Measurements from ENCODE around the gene TTC12.

TTC12 gene

GRCh38 chr11:113396690-113397089 lies 82.3 kb downstream of the TTC12 start:
- TF ChIP-seq, protein P1, sequence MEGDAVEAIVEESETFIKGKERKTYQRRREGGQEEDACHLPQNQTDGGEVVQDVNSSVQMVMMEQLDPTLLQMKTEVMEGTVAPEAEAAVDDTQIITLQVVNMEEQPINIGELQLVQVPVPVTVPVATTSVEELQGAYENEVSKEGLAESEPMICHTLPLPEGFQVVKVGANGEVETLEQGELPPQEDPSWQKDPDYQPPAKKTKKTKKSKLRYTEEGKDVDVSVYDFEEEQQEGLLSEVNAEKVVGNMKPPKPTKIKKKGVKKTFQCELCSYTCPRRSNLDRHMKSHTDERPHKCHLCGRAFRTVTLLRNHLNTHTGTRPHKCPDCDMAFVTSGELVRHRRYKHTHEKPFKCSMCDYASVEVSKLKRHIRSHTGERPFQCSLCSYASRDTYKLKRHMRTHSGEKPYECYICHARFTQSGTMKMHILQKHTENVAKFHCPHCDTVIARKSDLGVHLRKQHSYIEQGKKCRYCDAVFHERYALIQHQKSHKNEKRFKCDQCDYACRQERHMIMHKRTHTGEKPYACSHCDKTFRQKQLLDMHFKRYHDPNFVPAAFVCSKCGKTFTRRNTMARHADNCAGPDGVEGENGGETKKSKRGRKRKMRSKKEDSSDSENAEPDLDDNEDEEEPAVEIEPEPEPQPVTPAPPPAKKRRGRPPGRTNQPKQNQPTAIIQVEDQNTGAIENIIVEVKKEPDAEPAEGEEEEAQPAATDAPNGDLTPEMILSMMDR (IDR thresholded peaks at IDR 0.05; ENCODE audit: low read length, missing control alignments), result no peak
- DNase-seq (ENCODE audit: low read depth), result no peak
- H3K4me3 ChIP-seq (replicated peaks; ENCODE audit: low read depth, low read length), result no peak overlapping the region

DNA sequence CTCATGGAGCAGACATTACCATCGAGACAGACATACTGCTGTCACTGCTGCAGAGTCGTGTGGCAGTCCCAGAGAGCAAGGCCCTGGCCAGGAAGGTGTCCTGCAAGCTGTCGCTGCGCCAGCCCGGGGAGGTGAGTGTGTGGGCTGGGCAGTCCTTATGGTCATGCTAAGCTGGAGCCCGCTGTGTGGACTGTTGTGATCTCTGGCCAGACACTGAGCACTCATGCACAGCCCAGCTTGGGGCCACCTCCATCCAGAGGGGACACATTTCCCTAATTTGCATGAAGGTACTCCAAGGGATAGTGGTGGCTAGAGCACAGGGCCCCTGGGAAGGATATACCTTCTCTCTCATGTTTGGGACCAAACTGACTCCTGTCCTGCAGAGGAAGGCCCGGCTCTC lies 82.8 kb downstream of the TTC12 start:
- no peak for DNase-seq (ENCODE audit: low read depth)
- no peak overlapping the region for H3K4me3 ChIP-seq (replicated peaks; ENCODE audit: low read depth, low read length)
- TF ChIP-seq, protein P1 (IDR thresholded peaks at IDR 0.05; ENCODE audit: low read length, missing control alignments), result no peak

DNA sequence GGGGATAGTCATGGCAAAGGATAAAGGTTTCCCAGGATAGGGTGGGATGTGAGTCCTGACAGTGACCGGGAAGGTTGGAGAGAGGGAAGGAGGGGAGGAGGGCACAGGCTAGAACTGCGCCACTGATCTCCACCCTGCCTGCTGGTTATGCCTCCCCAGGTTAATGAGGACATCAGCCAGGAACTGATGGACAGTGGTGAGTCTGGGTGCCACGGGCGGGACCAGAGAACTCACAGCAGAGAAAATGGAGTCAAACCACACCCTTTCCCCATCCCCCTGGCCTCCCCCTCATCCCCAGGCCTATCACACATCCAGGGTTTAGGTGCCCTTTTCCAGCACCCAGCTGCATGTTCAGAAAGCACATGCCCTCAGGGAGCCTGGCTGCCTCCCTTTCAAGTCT lies 83.4 kb downstream of the TTC12 start:
- DNase-seq (ENCODE audit: low read depth), result no peak
- H3K4me3 ChIP-seq (replicated peaks; ENCODE audit: low read depth, low read length), result no peak overlapping the region
- TF ChIP-seq, protein P1 (IDR thresholded peaks at IDR 0.05; ENCODE audit: low read length, missing control alignments), result no peak

DNA sequence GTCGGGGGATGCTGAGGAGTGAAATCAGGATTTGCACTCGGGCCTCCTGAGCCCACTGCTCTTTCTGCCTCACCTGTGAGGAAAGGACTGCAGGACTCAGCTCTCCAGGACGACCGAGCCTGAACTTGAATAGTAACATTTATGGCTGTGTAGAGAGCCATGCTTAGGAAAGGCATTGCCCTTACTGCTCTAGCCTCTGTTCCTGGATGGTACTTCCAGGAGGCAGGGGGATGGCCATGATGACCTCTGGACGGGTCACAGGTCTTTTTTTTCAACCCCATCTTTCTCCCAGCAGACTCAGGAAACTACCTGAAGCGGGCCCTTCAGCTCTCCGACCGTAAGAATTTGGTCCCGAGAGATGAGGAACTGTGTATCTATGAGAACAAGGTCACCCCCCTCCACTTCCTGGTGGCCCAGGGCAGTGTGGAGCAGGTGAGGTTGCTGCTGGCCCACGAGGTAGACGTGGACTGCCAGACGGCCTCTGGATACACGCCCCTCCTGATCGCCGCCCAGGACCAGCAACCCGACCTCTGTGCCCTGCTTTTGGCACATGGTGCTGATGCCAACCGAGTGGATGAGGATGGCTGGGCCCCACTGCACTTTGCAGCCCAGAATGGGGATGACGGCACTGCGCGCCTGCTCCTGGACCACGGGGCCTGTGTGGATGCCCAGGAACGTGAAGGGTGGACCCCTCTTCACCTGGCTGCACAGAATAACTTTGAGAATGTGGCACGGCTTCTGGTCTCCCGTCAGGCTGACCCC lies 84.5 kb downstream of the TTC12 start:
- TF ChIP-seq, protein P1 (IDR thresholded peaks at IDR 0.05; ENCODE audit: low read length, missing control alignments), result no peak
- H3K4me3 ChIP-seq (replicated peaks; ENCODE audit: low read depth, low read length), result no peak overlapping the region
- no peak for DNase-seq (ENCODE audit: low read depth)

DNA sequence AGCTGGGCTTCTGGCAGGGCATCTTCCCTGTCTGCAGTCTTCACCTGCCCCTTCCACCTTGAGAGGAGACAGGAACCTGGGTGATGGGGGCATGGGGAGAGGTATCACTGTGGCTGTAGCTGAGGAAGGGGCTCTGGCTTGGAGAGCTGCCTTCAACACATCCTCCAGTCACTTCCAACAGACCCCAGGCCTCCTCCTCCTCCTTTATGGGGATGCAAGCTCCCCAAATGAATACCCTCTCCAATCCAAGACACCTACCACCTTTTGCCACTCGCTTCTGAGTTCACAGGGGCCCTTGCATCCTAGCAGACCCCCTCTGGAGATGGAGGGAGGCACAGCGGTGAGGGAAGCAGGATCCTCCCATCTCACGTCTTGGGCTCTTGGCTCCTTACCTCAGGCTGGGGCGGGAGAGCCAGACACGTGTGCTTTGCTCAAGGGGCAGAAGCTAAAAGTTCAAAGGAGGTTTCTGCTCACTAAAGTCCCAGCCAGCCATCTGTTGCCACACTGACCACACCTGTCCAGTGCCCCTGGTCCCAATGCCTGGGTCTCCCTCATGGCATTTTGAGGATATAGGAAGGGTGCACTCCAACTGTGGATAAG lies 86.3 kb downstream of the TTC12 start:
- DNase-seq (ENCODE audit: low read depth), result no peak
- TF ChIP-seq, protein P1 (IDR thresholded peaks at IDR 0.05; ENCODE audit: low read length, missing control alignments), result no peak

GRCh38 chr11:113401718-113402117 lies 87.3 kb downstream of the TTC12 start:
- peak; percentile 17 for DNase-seq (ENCODE audit: low read depth)
- TF ChIP-seq, protein P1 (IDR thresholded peaks at IDR 0.05; ENCODE audit: low read length, missing control alignments), result no peak
- no peak overlapping the region for H3K4me3 ChIP-seq (replicated peaks; ENCODE audit: low read depth, low read length)

More for the DNA sequence above, 86.3 kb downstream of the TTC12 start:
- H3K4me3 ChIP-seq (replicated peaks; ENCODE audit: low read depth, low read length), result no peak overlapping the region

Measured in fibroblast of pulmonary artery (primary cell).